Measurements from ENCODE around the gene RTN4RL2.

Gene RTN4RL2

DNA sequence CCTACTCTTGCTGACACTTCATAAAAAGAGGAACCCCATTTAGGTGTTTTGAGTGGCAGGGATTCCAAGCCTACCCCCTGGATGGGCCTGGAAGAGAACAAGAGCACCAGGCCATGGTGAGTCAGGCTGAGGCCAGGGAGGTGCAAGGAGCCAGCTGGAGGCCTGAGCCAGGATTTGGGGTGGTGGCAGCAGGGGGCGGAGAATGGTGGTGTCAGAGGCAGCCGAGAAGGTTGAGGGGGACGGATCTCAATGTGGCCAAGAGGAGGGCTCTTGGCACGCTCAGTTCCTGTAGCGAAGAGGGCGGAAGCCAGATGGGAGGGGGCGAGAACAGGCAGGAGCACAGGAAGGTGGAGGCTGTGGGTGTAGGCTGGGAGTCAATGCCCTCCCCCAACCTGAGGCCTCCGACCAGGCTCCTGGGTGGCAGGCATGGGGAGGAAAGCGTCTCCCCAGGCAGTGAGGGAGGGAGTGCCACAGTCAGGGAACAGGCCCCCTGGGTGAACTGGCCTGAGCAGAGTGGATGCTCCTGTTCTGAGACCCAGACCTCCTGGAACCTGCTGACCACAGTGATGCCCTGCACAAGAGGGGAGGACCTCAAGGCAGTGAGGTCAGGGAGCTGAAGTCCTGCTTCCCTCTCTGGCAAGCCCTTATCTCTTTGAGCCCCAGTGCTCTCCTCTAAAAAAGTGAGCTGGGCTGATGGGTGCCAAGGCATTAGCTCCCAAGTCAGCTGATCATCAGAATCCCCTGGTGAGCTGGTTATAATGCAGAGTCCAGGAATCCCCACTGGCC, 13.9 kb downstream of the RTN4RL2 start:
- TF ChIP-seq, protein P1, sequence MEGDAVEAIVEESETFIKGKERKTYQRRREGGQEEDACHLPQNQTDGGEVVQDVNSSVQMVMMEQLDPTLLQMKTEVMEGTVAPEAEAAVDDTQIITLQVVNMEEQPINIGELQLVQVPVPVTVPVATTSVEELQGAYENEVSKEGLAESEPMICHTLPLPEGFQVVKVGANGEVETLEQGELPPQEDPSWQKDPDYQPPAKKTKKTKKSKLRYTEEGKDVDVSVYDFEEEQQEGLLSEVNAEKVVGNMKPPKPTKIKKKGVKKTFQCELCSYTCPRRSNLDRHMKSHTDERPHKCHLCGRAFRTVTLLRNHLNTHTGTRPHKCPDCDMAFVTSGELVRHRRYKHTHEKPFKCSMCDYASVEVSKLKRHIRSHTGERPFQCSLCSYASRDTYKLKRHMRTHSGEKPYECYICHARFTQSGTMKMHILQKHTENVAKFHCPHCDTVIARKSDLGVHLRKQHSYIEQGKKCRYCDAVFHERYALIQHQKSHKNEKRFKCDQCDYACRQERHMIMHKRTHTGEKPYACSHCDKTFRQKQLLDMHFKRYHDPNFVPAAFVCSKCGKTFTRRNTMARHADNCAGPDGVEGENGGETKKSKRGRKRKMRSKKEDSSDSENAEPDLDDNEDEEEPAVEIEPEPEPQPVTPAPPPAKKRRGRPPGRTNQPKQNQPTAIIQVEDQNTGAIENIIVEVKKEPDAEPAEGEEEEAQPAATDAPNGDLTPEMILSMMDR (IDR thresholded peaks at IDR 0.05; ENCODE audit: low read depth, low read length) = no peak
- DNase-seq (ENCODE audit: extremely low read depth, low read depth) = no peak

DNA sequence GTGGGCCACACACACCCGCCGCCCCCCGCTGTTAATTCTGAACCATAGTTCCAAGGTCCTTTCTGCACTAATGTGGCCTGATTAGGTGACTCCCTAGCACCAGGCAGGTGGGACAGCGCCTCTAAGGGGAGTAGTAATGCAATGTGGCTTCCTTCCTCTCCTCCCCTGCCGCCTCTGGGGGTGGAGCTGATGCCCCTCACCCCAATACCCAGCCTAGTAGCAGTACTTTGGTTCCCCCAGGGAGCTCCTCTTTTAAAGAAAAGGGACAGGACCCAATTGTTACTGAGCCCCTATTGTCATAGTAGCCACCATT, 14.4 kb downstream of the RTN4RL2 start:
- no peak for DNase-seq (ENCODE audit: extremely low read depth, low read depth)

DNA sequence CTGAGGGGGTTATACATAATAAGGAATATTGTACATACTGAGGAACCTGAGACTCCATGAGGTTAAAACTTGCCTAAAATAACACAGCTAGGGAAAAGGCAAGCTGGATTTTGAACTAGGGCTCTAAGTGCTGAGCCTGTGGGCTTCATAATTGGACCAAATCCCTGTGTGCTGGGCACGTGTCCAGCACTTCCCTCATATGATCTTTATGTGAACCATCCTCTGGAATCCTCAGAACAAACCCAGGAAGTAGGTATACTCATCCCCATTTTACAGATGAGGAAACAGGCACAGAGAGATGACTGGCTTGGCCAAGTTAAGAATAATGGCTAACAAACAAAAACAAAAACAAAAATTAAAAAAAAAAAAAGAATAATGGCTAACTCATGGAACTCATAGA, 14.9 kb downstream of the RTN4RL2 start:
- no peak for DNase-seq (ENCODE audit: extremely low read depth, low read depth)

More for the DNA sequence above, 14.4 kb downstream of the RTN4RL2 start:
- TF ChIP-seq, protein P1 (IDR thresholded peaks at IDR 0.05; ENCODE audit: low read depth, low read length) = no peak

DNA sequence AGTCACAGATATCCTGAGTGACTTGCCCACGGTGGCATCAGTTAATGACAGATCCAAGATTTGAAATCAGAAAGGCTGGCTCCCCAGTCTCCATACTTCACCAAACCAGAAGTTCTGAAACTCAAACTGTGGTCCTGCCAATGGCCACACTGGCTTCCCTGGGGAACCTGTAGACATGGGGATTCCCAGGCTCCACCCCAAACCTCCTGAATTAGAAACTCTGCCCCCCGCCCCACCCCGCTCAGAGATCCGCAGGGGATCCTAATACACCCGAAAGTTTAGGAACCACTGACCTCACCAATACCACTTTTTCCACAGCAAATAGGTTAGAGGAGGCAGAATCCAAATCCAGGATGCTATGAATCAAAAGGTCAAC, 15.3 kb downstream of the RTN4RL2 start:
- TF ChIP-seq, protein P1 (IDR thresholded peaks at IDR 0.05; ENCODE audit: low read depth, low read length) = no peak
- no peak for DNase-seq (ENCODE audit: extremely low read depth, low read depth)

More for the DNA sequence above, 14.9 kb downstream of the RTN4RL2 start:
- TF ChIP-seq, protein P1 (IDR thresholded peaks at IDR 0.05; ENCODE audit: low read depth, low read length) = no peak

DNA sequence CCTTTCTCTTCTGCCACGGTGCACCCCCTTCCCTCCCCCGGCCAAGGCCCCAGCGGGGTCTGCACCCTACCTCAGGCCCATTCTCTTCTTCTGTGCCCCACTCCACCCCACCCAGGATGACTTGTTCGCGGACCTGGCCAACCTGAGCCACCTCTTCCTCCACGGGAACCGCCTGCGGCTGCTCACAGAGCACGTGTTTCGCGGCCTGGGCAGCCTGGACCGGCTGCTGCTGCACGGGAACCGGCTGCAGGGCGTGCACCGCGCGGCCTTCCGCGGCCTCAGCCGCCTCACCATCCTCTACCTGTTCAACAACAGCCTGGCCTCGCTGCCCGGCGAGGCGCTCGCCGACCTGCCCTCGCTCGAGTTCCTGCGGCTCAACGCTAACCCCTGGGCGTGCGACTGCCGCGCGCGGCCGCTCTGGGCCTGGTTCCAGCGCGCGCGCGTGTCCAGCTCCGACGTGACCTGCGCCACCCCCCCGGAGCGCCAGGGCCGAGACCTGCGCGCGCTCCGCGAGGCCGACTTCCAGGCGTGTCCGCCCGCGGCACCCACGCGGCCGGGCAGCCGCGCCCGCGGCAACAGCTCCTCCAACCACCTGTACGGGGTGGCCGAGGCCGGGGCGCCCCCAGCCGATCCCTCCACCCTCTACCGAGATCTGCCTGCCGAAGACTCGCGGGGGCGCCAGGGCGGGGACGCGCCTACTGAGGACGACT, 15.9 kb downstream of the RTN4RL2 start:
- TF ChIP-seq, protein P1 (IDR thresholded peaks at IDR 0.05; ENCODE audit: low read depth, low read length) = no peak
- no peak for DNase-seq (ENCODE audit: extremely low read depth, low read depth)

DNA sequence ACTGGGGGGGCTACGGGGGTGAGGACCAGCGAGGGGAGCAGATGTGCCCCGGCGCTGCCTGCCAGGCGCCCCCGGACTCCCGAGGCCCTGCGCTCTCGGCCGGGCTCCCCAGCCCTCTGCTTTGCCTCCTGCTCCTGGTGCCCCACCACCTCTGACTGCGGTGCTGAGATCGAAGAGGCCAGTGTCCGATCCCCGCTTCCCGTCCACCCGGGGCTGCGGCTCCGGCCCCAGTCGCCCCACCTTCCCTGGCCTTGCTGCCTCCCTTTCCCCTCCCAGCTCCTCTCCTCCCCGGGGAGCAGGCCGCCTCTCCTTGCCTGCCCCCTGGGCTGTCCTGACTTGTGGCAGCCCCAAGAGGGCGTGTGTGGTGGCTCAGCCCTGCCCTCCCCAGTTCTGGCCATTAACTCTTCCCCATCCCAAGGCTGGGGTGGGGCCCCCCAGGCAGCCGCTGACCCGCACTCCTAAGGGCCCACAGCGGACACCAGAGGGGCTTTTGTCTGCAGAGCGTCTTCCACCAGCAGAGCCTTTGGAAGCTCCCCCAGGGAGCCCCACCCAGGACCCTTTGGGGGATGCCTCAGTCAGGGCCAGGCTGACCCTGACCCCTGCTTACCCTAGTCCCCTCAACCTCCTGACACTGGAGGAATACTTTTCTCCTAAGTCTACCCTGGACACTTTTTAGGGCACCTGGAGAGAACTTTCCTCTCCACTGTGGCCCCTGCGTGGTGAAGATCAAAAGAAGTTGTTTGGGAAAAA, 16.6 kb downstream of the RTN4RL2 start:
- no peak for DNase-seq (ENCODE audit: extremely low read depth, low read depth)
- TF ChIP-seq, protein P1 (IDR thresholded peaks at IDR 0.05; ENCODE audit: low read depth, low read length) = peak; percentile 38
